ENCODE results near the gene SLC35F3.

Gene SLC35F3

GRCh38 chr1:234322097-234322496, 417.6 kb downstream of the SLC35F3 start:
- Histone ChIP-seq H3K4me2 (ENCODE audit: low read depth, low read length, poor library complexity, severe bottlenecking) (no peak overlapping the region), H3K9me3 (ENCODE audit: insufficient read depth, low read length) (no peaks in the 10 kb centered on the region), H3K9me2 (replicated peaks; ENCODE audit: insufficient read depth, low read length) (no peaks in the 10 kb centered on the region), H3K27me3 (ENCODE audit: low read length) (no peaks in the 10 kb centered on the region), H3F3A (ENCODE audit: insufficient read depth) (no peaks in the 10 kb centered on the region), H3K79me2 (ENCODE audit: insufficient read depth, low read length) (no peaks in the 10 kb centered on the region), H2AFZ (ENCODE audit: low read depth, low read length, severe bottlenecking) (no peak overlapping the region), H4K20me1 (ENCODE audit: low read depth, low read length) (no peaks in the 10 kb centered on the region), H3K36me3 (ENCODE audit: low read length) (no peaks in the 10 kb centered on the region), H3K4me3 (ENCODE audit: insufficient read depth, low read length, poor library complexity, severe bottlenecking) (no peak overlapping the region), H3K27ac (ENCODE audit: low read depth, low read length) (no peak overlapping the region), H3K9ac (ENCODE audit: low read length) (no peak overlapping the region)
- no peak for TF ChIP-seq EZH2phosphoT487 (conservative IDR thresholded peaks at IDR 0.05; ENCODE audit: low read length)
- no peak for TF ChIP-seq CTCF (IDR thresholded peaks at IDR 0.05; ENCODE audit: insufficient read depth, low read length, poor library complexity, severe bottlenecking)

GRCh38 chr1:234322979-234323378, 418.5 kb downstream of the SLC35F3 start:
- Histone ChIP-seq H3K79me2 (ENCODE audit: insufficient read depth, low read length) (no peaks in the 10 kb centered on the region), H3K27ac (ENCODE audit: low read depth, low read length) (no peak overlapping the region), H2AFZ (ENCODE audit: low read depth, low read length, severe bottlenecking) (peak overlapping the region; percentile 72), H4K20me1 (ENCODE audit: low read depth, low read length) (no peaks in the 10 kb centered on the region), H3K27me3 (ENCODE audit: low read length) (no peaks in the 10 kb centered on the region), H3K9ac (ENCODE audit: low read length) (peak overlapping the region; percentile 30), H3K9me3 (ENCODE audit: insufficient read depth, low read length) (no peaks in the 10 kb centered on the region), H3K4me2 (ENCODE audit: low read depth, low read length, poor library complexity, severe bottlenecking) (peak overlapping the region; percentile 47), H3K4me3 (ENCODE audit: insufficient read depth, low read length, poor library complexity, severe bottlenecking) (peak overlapping the region; percentile 24), H3F3A (ENCODE audit: insufficient read depth) (no peaks in the 10 kb centered on the region), H3K9me2 (replicated peaks; ENCODE audit: insufficient read depth, low read length) (no peaks in the 10 kb centered on the region), H3K36me3 (ENCODE audit: low read length) (no peaks in the 10 kb centered on the region)
- no peak for TF ChIP-seq EZH2phosphoT487 (conservative IDR thresholded peaks at IDR 0.05; ENCODE audit: low read length)
- TF ChIP-seq CTCF (IDR thresholded peaks at IDR 0.05; ENCODE audit: insufficient read depth, low read length, poor library complexity, severe bottlenecking) = peak; percentile 77

- H3K4me2 ChIP-seq (ENCODE audit: low read depth, low read length, poor library complexity, severe bottlenecking) = no peak overlapping the region
- TF ChIP-seq CTCF (IDR thresholded peaks at IDR 0.05; ENCODE audit: insufficient read depth, low read length, poor library complexity, severe bottlenecking) (no peak), EZH2phosphoT487 (conservative IDR thresholded peaks at IDR 0.05; ENCODE audit: low read length) (no peak)
These were observed 420.3 kb downstream of the SLC35F3 start for GRCh38 chr1:234324821-234325220.

More at GRCh38 chr1:234324821-234325220, 420.3 kb downstream of the SLC35F3 start:
- Histone ChIP-seq H3K27me3 (ENCODE audit: low read length) (no peaks in the 10 kb centered on the region), H4K20me1 (ENCODE audit: low read depth, low read length) (no peaks in the 10 kb centered on the region), H3F3A (ENCODE audit: insufficient read depth) (no peaks in the 10 kb centered on the region), H3K79me2 (ENCODE audit: insufficient read depth, low read length) (no peaks in the 10 kb centered on the region), H3K9ac (ENCODE audit: low read length) (no peak overlapping the region), H2AFZ (ENCODE audit: low read depth, low read length, severe bottlenecking) (no peak overlapping the region), H3K27ac (ENCODE audit: low read depth, low read length) (no peak overlapping the region), H3K4me3 (ENCODE audit: insufficient read depth, low read length, poor library complexity, severe bottlenecking) (no peak overlapping the region), H3K9me2 (replicated peaks; ENCODE audit: insufficient read depth, low read length) (no peaks in the 10 kb centered on the region), H3K36me3 (ENCODE audit: low read length) (no peaks in the 10 kb centered on the region), H3K9me3 (ENCODE audit: insufficient read depth, low read length) (no peaks in the 10 kb centered on the region)
